Activated CD8-positive, alpha-beta memory T cell treated with anti-CD3 and anti-CD28 coated beads for 48 hours (primary cell): ENCODE measurements around the gene IFNLR1.

Experiments used
- DNase-seq, 3 experiments: peaks; one replicate each; pipeline ENCODE4 v3.0.0-alpha.2; 2020; ENCODE audit warnings: low read depth in 2 of 3, low spot score in 2 of 3

The IFNLR1 gene

DNA sequence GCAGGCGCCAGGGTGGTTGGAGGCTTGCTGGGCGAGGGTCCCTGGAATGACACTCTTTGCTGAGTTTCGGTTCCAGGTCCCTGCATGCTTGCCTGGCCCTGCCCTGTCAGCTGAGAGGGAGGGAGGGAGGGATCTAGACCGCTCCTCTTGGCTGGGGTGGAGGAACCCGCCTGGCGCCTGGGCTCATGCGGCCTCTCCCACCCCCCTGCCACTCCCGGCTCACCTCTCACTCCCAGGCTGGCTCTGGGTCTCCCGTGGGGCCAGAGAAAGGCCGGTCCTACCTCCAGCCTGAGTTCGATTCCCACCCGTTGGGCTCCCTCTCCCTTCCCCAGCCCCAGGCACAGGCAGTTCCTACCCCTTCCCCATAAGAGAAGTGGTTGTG, 19.0 kb upstream of the IFNLR1 start:
- DNase-seq = no peak

DNA sequence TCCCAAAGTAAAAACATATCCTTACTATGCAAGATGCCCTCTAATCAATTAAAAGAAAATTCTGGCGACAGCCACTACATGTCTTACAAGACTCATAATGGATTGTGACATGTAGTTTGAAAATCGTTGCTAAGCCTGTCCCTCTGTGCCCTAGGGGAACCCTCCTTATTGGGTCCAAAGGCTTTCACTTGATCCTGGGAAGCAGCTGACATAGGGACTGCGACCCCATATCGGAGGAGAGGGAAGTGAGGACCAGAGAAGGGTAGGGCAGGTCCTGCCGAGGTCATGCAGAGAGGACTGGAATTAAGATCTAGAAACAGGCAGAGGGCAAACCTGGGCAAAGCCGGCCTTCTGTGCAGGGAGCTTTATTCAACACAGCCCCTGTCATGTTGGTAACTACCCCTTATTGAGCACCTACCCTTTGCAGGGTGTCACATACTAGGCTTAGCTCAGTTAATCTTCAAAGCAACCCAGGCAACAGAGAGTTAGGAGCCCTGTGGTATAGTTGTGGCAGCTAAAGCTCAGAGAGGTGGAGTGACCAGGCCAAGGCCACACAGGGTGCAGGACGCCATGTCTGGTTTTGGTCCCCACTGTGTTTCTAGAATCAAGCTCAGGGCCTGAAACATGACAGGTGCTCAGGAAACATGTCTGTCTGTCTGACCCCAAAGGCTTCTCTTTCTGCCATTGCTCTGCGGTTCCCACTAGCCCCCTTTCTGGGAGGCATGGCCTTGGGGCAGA, 18.4 kb upstream of the IFNLR1 start:
- no peak for DNase-seq

DNA sequence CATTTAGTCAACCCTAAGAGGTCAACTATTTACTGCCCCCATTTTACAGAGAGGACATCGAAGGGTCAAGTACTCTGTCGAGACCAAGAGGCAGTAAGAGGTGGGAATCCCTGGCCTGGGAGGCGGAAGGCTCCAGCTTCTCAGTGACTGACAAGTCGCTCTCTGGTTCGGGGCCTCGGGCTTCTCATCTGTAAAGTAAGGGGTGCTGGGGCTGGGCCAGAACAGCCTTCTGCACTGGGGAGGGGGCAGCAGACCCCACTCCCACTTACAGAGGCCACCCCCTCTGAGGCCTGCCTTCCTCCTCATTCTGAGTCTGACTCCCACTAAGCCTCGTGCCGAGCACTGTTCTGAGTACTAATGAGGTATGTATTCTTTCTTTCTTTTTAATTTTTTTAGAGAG, 17.0 kb upstream of the IFNLR1 start:
- no peak for DNase-seq

DNA sequence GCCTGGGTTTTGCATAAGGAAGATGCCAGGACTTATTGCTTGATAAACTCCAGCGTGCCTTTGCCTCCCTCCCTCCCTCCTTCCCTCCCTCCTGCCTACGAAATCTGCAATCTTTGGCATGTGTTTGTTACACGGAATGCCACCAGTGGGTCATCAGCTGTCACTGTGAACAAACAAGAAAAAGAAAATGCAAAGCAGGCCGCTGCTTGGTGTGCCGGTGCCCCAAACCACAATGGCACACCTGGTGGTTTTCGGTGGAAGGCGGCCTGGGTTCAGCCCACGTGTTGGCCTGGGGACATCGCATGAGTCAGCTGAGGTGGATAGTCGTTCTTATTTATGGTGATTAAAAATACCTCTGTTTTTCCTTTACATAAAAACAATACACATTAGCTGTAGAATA, 16.3 kb upstream of the IFNLR1 start:
- no peak for DNase-seq

DNA sequence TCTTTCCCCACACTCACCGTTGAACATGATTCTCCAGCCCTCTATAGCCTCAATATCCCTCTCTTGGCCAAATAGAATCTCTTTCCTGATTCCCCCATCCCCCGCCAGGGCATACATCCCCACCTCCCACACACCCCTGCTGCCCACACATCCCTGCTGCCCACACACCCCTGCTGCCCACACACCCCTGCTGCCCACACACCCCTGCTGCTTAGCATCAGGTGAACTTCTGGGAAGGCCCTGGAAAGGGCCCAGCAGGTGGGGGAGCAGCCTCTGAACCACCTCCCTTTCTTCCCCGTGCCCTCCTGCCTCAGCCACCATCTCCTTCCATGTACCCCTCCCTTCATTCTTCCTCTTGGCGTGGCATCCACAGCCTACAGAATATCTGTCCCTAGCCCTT, 15.9 kb upstream of the IFNLR1 start:
- DNase-seq = no peak

DNA sequence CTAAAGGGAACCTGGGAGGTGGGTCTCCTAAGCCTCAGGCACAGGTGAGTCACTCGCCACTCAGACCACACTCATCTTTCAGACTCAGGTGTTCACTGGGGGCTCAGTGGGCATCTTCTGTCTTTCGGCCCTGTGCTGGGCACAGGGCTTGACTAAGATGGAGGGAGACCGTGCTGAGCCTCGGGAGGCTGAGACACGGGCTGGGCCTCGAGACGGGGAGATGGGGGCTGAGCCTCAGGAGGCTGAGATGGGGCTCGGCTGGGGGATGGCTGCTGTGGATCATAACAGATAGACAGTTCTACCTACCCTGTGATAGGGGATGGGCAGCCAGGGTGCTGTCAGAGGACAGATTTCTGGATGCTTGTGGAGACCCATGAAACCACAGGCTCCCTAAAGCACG, 15.5 kb upstream of the IFNLR1 start:
- no peak for DNase-seq

DNA sequence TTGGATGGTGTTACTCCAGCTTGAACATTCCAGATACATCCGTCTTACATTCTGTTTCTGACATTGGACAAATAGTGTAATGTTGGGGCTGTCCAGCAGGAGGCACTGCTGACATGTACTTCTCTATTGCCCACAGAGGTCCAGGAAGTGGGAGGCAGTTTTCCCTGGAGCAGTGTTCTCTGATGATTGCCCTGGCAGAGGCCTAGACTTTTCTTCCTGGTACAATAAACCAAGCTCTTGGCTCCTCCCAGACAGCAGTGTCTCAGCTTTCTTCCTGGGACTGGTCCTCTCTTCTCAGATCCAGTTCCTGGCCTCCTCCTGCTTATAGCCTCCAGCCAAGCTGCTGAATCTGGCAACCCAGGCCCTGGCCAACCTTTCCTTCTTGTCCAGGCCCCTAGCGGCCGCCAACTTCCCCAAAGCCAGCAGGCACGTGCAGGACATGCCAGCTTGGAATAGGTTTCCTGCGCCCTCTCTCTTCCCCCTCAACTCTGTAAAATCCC, 14.9 kb upstream of the IFNLR1 start:
- peak in 1 of 3 experiments; percentile 40 for DNase-seq

DNA sequence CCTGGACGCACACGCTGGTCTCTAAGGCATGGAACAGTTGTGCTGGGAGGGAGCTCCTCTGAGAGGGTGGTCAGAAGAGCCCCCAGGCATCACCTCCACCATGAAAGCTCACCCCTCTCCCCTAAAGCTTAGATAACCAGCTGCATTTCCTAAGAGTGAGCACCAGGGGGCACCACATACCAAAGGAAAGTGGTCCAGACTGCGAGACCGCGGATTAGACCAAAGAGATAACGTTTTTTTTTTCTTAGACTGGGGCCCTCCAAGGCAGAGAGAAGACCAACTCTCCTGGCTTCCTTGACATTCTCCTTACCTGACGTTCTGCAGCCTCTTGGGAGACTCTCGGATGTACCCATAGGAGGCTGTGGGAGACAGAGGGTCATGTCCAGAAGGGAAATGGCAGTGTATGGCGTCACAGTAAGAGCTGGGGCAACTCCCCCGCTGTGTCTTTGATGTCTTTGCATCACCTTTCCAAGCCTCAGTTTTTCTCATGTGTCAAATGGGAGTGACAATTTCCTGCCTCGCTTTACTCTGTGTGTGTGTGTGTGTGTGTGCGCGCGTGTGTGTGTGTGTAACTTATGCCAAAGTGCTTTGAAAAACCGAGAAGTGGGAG, 12.3 kb upstream of the IFNLR1 start:
- DNase-seq = peak in 2 of 3 experiments; percentile 41 to 61

DNA sequence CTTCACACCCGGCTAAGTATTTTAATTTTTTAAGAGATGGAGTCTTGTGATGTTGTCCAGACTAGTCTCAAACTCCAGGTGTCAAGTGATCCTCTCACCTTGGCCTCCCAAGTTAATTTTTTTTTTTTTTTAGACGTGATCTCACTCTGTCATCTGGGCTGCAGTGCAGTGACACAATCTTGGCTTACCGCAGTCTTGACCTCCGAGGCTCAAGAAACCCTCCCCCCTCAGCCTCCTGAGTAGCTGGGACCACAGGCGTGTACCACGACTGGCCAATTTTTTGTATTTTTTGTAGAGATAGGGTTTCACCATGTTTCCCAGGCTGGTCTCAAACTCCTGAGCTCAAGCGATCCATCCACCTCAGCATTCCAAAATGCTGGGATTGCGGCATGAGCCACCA, 11.7 kb upstream of the IFNLR1 start:
- DNase-seq = no peak

DNA sequence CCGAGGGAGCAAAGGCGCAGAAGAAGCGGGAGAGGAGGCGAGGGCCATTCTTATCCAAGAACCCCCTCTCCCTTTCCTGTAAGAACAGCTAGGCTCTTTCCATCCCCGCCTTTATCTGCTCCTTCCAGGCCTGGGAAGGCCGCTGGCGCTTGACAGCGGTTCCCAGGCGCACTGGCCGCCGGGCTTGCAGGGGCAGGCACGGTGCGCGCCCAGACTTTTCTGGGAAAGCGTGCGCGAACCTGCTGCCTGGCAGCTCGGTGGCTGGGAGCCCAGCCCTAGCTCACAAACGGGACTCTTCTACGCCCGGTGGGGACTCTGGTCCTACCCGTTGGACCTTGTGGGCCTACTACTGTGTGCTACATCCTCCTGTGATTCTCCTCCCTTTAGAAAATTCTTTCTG, 8.8 kb upstream of the IFNLR1 start:
- DNase-seq = no peak

DNA sequence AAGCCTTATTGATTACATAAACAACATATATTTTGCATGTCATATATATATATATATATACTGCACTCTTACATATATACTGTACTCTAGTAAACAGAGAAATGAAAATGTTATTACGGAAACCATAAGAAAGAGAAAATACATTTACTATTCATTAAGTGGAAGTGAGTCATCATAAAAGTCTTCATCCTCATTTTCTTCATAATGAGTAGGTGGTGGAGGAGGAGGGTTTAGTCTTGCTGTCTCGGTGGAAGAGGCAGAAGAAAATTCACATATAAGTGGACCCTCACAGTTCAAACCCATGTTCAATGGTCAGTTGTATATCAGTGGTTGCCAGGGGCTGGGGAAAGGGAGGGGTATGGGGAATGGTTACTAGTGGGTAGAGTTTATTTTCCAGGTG, 8.0 kb upstream of the IFNLR1 start:
- no peak for DNase-seq

DNA sequence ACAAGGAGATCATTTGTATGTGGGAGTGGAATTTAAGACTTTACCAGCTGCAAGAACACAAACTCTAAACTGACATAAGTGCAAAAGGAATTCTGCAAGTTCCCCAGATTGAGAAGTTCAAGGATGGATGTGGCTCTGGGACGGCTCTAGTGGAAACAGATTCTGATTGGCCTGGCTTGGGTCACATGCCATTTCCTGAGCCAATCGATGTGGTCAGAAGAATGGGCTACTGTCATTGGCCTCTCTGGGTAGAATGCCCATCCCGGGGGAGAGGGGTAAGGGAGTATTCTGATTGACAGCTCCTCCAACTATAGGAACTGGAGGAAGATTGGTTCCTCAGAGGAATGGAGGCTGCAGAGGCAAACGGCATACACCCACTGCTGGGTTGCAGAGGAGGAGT, 6.0 kb upstream of the IFNLR1 start:
- DNase-seq = no peak

DNA sequence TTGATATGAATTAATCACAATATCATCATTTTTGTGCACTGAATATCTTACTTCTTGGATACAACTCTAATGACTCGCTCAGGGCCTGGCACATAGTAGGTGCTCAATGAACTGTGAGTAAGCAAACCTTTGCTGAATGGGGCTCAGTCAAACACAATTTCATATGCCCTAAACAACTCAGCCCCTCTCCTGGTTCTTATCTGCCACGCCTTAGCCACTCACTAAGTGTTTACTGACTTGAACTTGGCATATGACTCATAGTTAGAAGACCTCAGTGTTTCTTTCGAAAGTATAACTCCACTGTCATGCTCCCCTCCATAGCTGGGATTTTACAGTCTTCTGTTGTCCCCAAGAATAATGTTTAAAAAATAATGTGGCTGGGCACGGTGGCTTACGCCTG, 4.8 kb upstream of the IFNLR1 start:
- DNase-seq = peak in 1 of 3 experiments; percentile 27

DNA sequence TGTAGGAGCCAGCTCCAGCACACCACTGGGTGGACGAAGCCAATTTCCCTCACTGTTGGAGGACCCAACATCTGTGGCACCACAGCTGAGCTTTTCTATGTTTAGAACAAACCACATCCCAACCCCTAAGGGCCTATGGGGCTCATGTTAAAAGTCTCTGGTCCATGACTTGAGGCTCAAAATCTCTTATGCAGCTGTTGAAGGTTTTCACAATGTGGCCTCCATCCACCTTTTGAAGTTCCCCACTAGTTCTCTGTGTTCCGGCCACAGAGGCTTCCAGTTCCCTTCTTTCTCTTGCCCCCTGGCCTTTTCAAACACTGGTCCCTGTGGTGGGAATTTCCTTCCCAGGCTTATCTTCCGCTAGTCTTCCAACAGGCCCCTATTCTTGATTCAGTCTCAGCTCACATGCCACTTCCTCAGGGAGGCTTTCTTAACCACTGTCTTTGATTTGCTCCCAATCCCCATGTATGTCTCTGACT, 3.9 kb upstream of the IFNLR1 start:
- DNase-seq = no peak

DNA sequence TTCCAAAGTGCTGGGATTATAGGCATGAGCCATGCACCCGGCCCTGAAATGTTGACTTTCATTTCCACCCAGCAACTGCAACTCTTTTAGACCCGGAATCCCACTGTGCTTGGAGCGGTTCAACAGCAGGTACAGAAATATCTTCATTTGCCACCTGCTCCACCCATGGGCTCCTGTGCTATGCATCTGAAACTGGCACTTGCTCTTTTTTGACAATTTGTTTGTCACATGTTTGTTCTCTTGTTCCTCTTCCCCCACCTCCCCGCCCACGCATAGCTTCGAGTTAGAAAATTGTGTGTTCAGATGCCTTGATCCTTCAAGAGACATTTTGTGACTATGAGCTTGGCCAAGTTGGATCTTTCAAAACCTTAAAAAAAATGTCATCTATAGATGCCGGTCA, 2.4 kb upstream of the IFNLR1 start:
- DNase-seq = no peak

DNA sequence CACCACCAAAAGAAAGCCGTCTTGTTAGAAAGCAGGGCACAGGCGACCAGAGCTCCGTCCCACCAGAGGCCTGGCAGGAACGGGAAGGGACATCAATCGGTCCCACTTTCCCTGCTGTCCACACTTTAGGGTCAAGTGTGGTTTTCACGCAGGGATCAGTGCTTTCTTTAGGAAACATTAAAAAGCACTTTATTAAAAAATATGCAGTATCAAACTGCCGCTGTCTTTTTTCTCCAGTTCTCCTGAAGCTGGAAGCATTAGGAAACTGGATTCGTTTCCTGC, 437 bp downstream of the IFNLR1 start:
- no peak for DNase-seq

DNA sequence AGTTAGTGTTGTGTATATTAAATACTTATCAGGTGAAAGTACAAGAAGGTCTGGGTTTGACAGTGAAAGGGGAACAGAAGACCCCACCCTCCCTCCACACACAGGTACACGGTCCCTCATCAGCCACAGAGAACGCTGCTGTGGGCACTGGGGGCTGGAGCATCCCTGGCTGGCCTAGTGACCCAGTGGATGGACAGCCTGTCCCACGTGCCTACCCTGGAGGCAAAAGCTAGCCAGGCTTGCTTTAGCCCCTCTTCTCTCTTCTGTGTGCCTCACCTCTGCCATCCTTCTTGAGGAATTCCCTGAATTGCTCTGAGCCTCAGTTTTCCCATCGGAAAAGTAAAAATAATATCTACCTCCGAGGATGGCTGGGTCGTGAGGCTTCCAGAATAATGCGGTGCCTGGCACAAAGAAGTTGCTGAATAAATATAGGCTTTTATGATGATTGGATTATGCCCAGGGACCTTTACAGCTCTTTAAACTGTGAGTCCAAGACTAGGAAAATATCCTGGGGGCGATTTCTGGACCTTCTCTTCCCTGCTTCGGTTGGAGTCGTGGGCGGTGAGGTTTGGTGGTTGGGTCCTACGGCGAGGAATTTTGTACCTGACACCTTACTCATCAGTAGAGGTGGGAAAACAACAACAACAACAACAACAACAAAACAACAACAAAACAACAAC, 918 bp downstream of the IFNLR1 start:
- no peak for DNase-seq

DNA sequence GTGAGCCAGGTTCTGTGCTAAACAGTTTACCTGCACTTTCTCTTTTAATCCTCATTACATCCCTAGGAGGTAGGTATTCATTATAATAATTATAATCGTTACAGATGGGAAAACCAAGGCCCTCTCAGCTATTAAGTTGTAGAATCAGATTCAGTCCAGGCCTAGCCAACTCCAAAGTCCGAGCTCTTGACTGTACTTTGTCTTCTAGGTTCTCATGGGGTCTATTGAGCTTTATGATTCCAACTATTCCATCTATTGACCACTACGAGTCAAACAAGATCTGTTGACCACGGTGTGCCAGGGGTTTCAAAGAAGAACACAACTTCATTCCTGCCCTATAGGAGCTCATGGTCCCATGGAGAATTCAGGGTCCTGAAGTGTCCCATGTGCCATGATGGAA, 2.0 kb downstream of the IFNLR1 start:
- no peak for DNase-seq

DNA sequence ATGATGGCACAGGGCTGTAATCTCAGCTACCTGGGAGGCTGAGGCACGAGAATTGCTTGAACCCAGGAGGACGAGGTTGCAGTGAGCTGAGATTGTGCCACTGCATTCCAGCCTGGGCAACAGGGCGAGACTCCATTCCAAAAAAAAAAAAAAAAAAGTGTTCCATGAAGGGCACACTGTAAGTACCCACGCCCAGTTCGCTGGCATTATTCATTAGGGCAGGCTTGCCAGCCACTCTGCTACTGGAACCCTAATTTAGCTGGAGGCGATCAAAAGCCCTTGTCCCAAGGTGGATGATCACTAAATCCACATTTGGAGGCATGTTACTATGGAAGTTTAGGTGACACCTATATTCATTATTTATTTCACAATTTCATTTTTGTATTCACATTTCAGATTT, 5.0 kb downstream of the IFNLR1 start:
- DNase-seq = no peak

DNA sequence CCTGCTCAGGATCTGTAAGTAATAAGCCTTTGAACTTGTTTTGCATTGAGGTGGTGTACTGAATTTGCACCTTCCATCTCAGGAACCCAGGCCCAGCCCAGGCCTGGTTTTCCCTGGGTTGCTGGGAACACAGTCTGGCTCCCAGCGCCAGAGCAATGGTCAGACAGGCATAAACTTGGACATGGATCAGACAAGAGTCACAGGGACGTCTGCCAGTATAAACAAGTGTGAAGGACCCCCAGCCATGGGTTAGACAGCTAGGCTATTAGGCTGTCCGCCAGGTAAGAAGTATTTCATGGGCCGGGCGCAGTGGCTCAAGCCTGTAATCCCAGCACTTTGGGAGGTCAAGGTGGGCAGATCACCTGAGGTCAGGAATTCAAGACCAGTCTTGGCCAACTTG, 5.5 kb downstream of the IFNLR1 start:
- DNase-seq = no peak

DNA sequence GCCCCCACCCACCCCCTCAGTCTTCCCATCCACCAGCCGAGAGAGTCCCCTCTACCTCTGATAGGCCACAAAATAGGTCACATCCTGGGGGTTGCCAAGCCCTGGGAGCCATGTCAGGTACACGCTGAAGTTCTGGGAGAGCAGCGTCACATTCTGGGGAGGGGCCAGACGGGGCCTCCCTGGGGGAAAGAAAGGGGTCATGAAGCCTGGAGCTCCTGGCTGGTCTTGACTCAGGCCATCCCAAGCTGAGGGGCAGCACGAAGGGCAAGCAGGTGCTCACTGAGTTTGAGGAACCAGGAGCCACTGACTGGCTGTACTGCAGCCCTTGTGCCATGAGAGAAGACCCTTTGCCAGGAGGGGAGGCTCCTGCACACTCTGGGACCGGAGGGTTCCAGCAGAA, 6.4 kb downstream of the IFNLR1 start:
- DNase-seq = no peak

DNA sequence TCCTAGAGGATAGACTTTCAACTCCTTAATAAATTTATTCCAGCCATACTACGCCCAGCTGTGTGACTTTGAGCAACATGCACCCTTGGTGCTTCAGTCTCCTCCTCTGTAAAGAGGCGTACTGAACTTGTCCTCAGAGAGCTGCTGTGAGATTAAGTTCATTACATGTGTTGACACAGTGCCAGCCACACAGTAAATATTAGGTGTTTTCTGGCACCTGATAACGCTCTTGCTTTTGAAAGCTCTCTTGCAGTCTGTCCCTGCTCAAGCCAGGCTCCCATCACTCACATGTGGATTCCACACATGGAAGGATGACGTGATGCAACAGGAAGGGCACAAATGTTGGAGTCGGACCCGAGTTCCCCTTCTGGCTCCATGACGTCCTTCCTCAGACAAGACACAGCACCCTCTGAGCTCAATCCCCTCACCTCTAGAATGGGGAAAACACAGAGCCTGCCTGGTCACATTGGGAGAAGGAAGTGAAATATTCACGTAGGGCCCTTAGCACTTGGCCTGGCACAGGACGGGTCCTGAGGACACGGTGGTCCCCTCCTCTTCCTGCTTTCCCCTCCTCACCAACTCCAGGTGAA, 7.7 kb downstream of the IFNLR1 start:
- no peak for DNase-seq
